ENCODE results near the gene TRIM7. TPM values are rescaled to one million over a fixed set of nuclear protein-coding genes. Genes with fewer than 3 reads are reported as not detected.

The TRIM7 gene
- total and polyA plus RNA-seq, 9 of the 15 experiments (the other 6 are each of a cell fraction or from before 2014, with no cell fraction given) = 2.6 to 14.9 (median 8.9) TPM

DNA sequence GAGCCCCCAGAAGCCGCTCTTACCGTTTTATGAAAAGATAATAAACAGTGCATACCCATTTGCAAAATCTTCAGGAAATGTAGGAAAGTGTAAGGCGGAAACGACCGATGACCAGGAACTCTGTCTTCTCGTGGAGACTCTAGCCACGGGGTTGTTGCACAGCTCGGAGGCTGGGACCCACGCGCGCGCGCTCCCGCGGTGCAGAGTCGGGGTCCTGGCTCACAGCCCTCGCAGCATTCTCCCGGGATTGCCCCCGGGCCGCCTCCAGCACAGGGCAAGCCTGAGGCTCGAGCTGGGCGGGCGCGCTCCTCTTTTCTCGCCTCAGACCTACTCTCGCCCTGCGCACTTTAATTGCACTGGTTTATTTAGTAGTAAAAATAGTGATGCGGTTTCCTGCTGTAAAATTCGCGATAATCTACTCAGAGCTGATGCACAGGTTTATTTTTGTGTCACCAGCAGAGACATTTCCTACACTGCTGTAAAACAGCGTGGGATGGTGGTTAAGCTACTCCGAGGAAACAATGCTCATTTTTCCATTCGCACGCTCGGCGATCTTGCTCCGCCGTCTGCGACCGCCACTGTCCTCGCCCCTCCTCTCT is 15.5 kb downstream of the TRIM7 start:
- no peaks in the 10 kb centered on the region for H3K9me3 ChIP-seq (replicated peaks; ENCODE audit: control insufficient read depth, insufficient read depth, low read depth, low read length)
- in situ Hi-C loops (cut with MboI) (no loop called here), intact Hi-C loops (cut with micrococcal nuclease) (loop anchor here (2.0 to 5.0 kb wide), 2 partner anchors 17 to 73 kb away; partner anchors contain the start of gene TRIM52)
- H4K20me1 ChIP-seq (replicated peaks; ENCODE audit: control insufficient read depth, insufficient read depth, low read length) = 0 out of 2 replicates have a peak, but pooled peaks cover 3% of the 10 kb centered on the region
- no peaks in the 10 kb centered on the region for H3K27me3 ChIP-seq (ENCODE audit: control insufficient read depth in 2 of 2, insufficient read depth in 2 of 2, low read length in 2 of 2)
- DNase-seq (ENCODE audit: extremely low read depth in 1 of 4, low spot score in 3 of 4) (peak in 1 of 4 experiments; percentile 49), ATAC-seq (0 out of 3 replicates have a peak, but pooled peaks have one; percentile 1), FAIRE-seq (no peak)
- no peaks in the 10 kb centered on the region; the same call in 2 of the 3 replicates for H3K36me3 ChIP-seq (ENCODE audit: control insufficient read depth, insufficient read depth, low read length)
- no peaks in the 10 kb centered on the region for H3K9me1 ChIP-seq (ENCODE audit: control insufficient read depth, insufficient read depth, low read length)
- ChIA-PET POLR2A (interaction anchor here (0.5 to 6.7 kb wide), 7 partner anchors 14 to 65 kb away, joined by 3 to 69 read pairs (median 8); partner anchors contain the start of genes TRIM41 and TRIM7), CTCF (ENCODE audit: low intra/inter-chr PET ratio) (interaction anchor here (1.3 kb wide), 1 partner anchor 29 kb away, joined by 4 read pairs; no protein-coding TSS in a partner anchor)
- peak overlapping the region; percentile 93 to 96 for H3K9ac ChIP-seq (ENCODE audit: insufficient read depth in 1 of 2, low read depth in 2 of 2, low read length in 2 of 2)
- H3K27ac ChIP-seq (ENCODE audit: extremely low read depth, low read depth, low read length) = peak overlapping the region; percentile 56
- peaks cover 13% of the 10 kb centered on the region for H3K79me2 ChIP-seq (ENCODE audit: control insufficient read depth, insufficient read depth, low read length)
- H3K4me2 ChIP-seq (ENCODE audit: insufficient read depth, low read length) = peak overlapping the region; percentile 99
- 2% methylated on average over 41 of the region's 41 CpGs for WGBS (ENCODE audit: insufficient coverage, low coverage, missing lambda C conversion rate)
- peak overlapping the region; percentile 87 for H2AFZ ChIP-seq (ENCODE audit: low read depth, low read length)
- H3K4me3 ChIP-seq = peak overlapping the region; percentile 67
- H3K4me1 ChIP-seq (replicated peaks in 1 of 2; ENCODE audit: control insufficient read depth in 2 of 2, insufficient read depth in 2 of 2, low read length in 2 of 2) = peaks cover 34 to 66% of the 10 kb centered on the region in 2 experiments
- no TSS peak for BruUV-seq (replicated peaks)
- TF ChIP-seq SAP30 (IDR thresholded peaks at IDR 0.05; ENCODE audit: borderline replicate concordance, insufficient read depth, low read depth, low read length, poor library complexity, severe bottlenecking) (peak; percentile 14), RBBP5 (IDR thresholded peaks at IDR 0.05; ENCODE audit: borderline replicate concordance, insufficient read depth, low read length, poor library complexity, severe bottlenecking) (peak; percentile 56), SIN3A (IDR thresholded peaks at IDR 0.05; ENCODE audit: borderline replicate concordance in 2 of 2, control insufficient read depth in 1 of 2, low read depth in 2 of 2, low read length in 2 of 2) (0 out of 4 replicates have a peak, but pooled peaks of 1 of the 2 experiments have one; percentile 48), MAZ (CRISPR knock-in tag; conservative IDR thresholded peaks at IDR 0.05 in 1 of 2, IDR thresholded peaks at IDR 0.05 in 1 of 2) (peak; percentile 4 to 36; a peak in 1 of 4 replicates), ZNF24 (IDR thresholded peaks at IDR 0.05) (no peak), PHF8 (IDR thresholded peaks at IDR 0.05; ENCODE audit: borderline replicate concordance, low read length) (peak; percentile 13; the same call in 1 of the 2 replicates), GATAD2A (IDR thresholded peaks at IDR 0.05) (0 out of 2 replicates have a peak, but pooled peaks have one; percentile 2), NRF1 (conservative IDR thresholded peaks at IDR 0.05 in 1 of 2, IDR thresholded peaks at IDR 0.05 in 1 of 2) (peak; percentile 21 to 50; a peak in 2 of 4 replicates), BDP1 (IDR thresholded peaks at IDR 0.05; ENCODE audit: insufficient read depth, insufficient read length) (no peak)
- TF ChIP-seq, protein P1, sequence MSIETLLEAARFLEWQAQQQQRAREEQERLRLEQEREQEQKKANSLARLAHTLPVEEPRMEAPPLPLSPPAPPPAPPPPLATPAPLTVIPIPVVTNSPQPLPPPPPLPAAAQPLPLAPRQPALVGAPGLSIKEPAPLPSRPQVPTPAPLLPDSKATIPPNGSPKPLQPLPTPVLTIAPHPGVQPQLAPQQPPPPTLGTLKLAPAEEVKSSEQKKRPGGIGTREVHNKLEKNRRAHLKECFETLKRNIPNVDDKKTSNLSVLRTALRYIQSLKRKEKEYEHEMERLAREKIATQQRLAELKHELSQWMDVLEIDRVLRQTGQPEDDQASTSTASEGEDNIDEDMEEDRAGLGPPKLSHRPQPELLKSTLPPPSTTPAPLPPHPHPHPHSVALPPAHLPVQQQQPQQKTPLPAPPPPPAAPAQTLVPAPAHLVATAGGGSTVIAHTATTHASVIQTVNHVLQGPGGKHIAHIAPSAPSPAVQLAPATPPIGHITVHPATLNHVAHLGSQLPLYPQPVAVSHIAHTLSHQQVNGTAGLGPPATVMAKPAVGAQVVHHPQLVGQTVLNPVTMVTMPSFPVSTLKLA (conservative IDR thresholded peaks at IDR 0.05) = no peak
- TF ChIP-seq, protein P2, sequence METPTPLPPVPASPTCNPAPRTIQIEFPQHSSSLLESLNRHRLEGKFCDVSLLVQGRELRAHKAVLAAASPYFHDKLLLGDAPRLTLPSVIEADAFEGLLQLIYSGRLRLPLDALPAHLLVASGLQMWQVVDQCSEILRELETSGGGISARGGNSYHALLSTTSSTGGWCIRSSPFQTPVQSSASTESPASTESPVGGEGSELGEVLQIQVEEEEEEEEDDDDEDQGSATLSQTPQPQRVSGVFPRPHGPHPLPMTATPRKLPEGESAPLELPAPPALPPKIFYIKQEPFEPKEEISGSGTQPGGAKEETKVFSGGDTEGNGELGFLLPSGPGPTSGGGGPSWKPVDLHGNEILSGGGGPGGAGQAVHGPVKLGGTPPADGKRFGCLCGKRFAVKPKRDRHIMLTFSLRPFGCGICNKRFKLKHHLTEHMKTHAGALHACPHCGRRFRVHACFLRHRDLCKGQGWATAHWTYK (CRISPR knock-in tag; IDR thresholded peaks at IDR 0.05) = 0 out of 2 replicates have a peak, but pooled peaks have one; percentile 28
- TF ChIP-seq, protein P3, sequence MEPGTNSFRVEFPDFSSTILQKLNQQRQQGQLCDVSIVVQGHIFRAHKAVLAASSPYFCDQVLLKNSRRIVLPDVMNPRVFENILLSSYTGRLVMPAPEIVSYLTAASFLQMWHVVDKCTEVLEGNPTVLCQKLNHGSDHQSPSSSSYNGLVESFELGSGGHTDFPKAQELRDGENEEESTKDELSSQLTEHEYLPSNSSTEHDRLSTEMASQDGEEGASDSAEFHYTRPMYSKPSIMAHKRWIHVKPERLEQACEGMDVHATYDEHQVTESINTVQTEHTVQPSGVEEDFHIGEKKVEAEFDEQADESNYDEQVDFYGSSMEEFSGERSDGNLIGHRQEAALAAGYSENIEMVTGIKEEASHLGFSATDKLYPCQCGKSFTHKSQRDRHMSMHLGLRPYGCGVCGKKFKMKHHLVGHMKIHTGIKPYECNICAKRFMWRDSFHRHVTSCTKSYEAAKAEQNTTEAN (CRISPR knock-in tag; IDR thresholded peaks at IDR 0.05) = no peak
- TF ChIP-seq, protein P4, sequence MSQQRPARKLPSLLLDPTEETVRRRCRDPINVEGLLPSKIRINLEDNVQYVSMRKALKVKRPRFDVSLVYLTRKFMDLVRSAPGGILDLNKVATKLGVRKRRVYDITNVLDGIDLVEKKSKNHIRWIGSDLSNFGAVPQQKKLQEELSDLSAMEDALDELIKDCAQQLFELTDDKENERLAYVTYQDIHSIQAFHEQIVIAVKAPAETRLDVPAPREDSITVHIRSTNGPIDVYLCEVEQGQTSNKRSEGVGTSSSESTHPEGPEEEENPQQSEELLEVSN (IDR thresholded peaks at IDR 0.05; ENCODE audit: borderline replicate concordance in 1 of 2, extremely low read depth in 1 of 2, insufficient read depth in 1 of 2, insufficient read length in 1 of 2, low read depth in 1 of 2, low read length in 1 of 2, poor library complexity in 1 of 2, severe bottlenecking in 1 of 2) = peak in 1 of 2 experiments; percentile 45
